ENCODE results near the gene ZNF814. TPM values are rescaled to one million over a fixed set of nuclear protein-coding genes. Genes with fewer than 3 reads are reported as not detected.

The ZNF814 gene
- 10 to 100 TPM in 9 of 10 donors, 1 to 10 TPM in 1; 6.2 to 14.8 (median 12.6) TPM for total RNA-seq
- 10 to 100 TPM in 1 of 2 donors, 1 to 10 TPM in 1; 8.7 to 26.1 TPM for polyA plus RNA-seq
- long read RNA-seq, donor 1, partial matches to known transcripts, result 0 of 14 reads
- long read RNA-seq, donor 1, other reads (novel, unspliced or antisense), result 10 of 14 reads
- long read RNA-seq, donor 2, partial matches to known transcripts, result 0 of 12 reads
- long read RNA-seq, donor 2, other reads (novel, unspliced or antisense), result 6 of 12 reads
- long read RNA-seq, donor 3, partial matches to known transcripts, result 0 of 50 reads
- long read RNA-seq, donor 3, other reads (novel, unspliced or antisense), result 46 of 50 reads

DNA sequence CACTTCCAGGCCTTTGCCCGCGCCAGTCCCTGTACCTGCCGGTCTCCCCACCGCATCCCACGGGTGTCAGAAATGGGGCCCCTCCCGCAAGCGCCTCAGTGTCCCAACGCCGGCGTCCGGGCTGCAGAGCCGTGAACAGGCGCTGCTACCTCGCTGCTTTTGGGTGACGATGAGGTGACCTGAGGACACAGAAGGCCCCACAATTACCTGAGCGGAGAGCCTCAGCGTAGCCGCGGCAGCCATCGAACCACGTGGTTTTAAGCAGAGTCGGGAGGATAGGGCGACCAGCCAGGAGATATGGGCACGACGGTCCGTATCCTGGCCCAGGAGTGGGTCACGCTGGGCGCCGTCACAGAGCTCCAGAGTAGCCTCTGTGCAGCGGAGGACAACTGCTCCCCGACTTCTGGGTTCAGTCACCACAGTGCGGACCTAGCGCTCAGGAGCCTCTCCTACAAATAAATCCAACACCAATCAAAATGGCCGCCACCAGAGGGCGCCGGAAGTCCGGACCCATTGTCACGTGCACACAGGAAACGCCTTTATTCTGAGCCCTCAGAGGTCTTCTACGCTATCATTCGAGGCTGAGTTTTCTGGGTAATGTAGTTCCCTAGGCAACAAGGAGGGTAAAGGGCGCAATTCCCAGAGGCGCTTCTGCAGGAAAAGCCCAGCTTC, at the start of gene ZNF814:
Gene ZNF814 (minus strand): TSS at position 478 of the 672 bp plus-strand sequence. CDS start 235 bp downstream, at position 243.
- peaks cover 0 to 29% (median 8%) of the 10 kb centered on the region in 9 donors for H3K36me3 ChIP-seq
- H3K9me3 ChIP-seq, result peaks cover 0 to 55% (median 0%) of the 10 kb centered on the region in 11 donors
- TF ChIP-seq, protein P1, sequence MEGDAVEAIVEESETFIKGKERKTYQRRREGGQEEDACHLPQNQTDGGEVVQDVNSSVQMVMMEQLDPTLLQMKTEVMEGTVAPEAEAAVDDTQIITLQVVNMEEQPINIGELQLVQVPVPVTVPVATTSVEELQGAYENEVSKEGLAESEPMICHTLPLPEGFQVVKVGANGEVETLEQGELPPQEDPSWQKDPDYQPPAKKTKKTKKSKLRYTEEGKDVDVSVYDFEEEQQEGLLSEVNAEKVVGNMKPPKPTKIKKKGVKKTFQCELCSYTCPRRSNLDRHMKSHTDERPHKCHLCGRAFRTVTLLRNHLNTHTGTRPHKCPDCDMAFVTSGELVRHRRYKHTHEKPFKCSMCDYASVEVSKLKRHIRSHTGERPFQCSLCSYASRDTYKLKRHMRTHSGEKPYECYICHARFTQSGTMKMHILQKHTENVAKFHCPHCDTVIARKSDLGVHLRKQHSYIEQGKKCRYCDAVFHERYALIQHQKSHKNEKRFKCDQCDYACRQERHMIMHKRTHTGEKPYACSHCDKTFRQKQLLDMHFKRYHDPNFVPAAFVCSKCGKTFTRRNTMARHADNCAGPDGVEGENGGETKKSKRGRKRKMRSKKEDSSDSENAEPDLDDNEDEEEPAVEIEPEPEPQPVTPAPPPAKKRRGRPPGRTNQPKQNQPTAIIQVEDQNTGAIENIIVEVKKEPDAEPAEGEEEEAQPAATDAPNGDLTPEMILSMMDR (IDR thresholded peaks at IDR 0.05), result peak in 8 of 9 donors; percentile 36 to 77 (median 64)
- H3K4me3 ChIP-seq, result peak within 1 kb of the TSS; percentile 49 to 96 (median 78)
- intact Hi-C loops (cut with DNase I), result loop anchor here in 1 of 10 donors (10.0 kb wide), 1 partner anchor 144 kb away; the partner anchor contains the start of gene ZNF776
- DNase-seq (peak; percentile 81 to 92), ATAC-seq (peak; percentile 92 to 98 (median 96))
- peak within 1 kb of the TSS in 9 of 10 donors; percentile 69 to 88 (median 76) for H3K27ac ChIP-seq
- peaks cover 0 to 35% (median 13%) of the 10 kb centered on the region in 9 donors for H3K4me1 ChIP-seq
- H3K27me3 ChIP-seq, result no peaks in the 10 kb centered on the region
- WGBS, 2 donors, result 0 to 1% methylated on average over 43 of the region's 43 CpGs

DNA sequence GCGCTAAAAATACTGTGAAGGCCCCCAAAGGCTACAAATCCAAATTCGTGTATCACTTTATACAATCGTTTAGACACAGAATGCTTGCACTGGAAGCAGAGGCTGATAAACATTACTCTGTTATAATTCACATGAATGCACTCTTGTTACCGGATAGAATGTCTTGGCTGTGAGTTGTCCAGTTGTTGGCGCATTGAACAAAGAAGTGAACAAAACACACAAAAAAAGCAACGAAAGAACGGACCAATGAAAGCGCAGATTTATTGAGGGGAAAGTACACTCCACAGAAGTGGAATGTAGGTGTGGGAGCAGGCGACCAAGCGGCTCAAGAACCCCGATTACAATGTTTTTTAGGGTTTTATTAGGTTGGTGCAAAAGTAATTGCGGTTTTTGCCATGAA, 46.9 kb upstream of the ZNF814 start:
- DNase-seq (no peak), ATAC-seq (no peak)
- peaks cover 0 to 100% (median 10%) of the 10 kb centered on the region in 11 donors for H3K9me3 ChIP-seq
- 86 to 87% methylated on average over 12 of the region's 12 CpGs for WGBS, 2 donors
- H3K4me1 ChIP-seq, result peaks cover 0 to 18% (median 10%) of the 10 kb centered on the region in 9 donors
- TF ChIP-seq, protein P1 (IDR thresholded peaks at IDR 0.05), result no peak
- H3K27ac ChIP-seq, result peak overlapping the region in 1 of 10 donors; percentile 79
- peak overlapping the region in 5 of 10 donors; percentile 61 to 88 (median 79) for H3K4me3 ChIP-seq
- peaks cover 0 to 65% (median 31%) of the 10 kb centered on the region in 9 donors for H3K36me3 ChIP-seq
- intact Hi-C loops (cut with DNase I), result no loop called here
- no peaks in the 10 kb centered on the region for H3K27me3 ChIP-seq

DNA sequence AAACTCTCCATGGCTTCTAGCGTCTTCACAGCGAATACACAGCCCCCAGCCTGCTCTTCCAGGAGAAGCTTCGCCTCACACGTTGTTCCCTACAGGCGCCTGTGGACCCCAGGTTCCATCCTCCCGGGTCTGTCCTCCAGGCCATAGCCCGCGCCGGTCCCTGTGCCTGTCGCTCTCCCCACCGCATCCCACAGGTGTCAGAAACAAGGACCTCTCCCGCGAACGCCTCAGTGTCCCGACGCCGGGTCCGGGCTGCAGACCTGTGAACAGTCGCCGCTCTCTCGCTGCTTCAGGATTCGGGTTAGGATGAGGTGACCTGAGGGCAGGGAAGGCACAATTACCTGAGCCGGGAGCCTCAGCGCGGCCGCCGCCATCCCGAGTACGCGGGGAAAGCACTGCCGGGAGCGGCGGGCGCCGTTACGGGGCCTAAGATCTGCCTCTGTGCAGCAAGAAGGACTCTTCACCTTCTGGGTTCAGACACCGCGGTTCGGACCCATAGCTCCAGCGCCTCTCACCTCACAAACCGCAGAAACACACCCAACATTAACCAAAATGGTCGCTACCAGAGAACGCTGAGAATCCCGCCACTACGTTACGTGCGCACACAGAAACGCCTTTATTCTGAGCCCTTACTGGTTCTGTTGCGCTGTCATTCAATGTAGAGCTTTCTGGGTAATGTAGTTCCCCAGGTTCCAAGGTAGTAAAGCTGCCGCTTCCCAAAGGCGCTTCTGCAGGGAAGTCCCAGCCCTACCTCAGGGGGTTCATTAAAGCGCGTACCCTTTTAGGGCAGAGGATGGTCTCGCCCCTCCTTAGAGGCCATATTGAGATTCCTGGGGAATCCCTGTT, 46.2 kb upstream of the ZNF814 start, which contains the start of gene ZNF418:
Gene ZNF418 (minus strand): TSS at position 583 of the 846 bp plus-strand sequence. CDS start 1,580 bp downstream, outside the sequence.
- 2% methylated on average over 54 of the region's 54 CpGs for whole genome bisulfite sequencing, 2 donors
- peaks cover 0 to 65% (median 29%) of the 10 kb centered on the region in 9 donors for H3K36me3 ChIP-seq

More for the DNA sequence above, 46.2 kb upstream of the ZNF814 start, which contains the start of gene ZNF418:
- Histone ChIP-seq H3K9me3 (peaks cover 0 to 100% (median 13%) of the 10 kb centered on the region in 11 donors), H3K4me1 (peaks cover 0 to 18% (median 10%) of the 10 kb centered on the region in 9 donors), H3K4me3 (peak within 1 kb of the TSS; percentile 61 to 92 (median 79)), H3K27ac (peak within 1 kb of the TSS in 9 of 10 donors; percentile 57 to 84 (median 78)), H3K27me3 (no peaks in the 10 kb centered on the region)
- peak; percentile 44 to 83 for DNase-seq
- TF ChIP-seq, protein P1 (IDR thresholded peaks at IDR 0.05), result no peak
- peak; percentile 94 to 99 (median 98) for ATAC-seq
- intact Hi-C loops (cut with DNase I), result no loop called here
